Astrocyte (in vitro differentiated cells and primary cell): ENCODE results near the gene TLCD5.

Source experiments
- EZH2 ChIP-seq: IDR thresholded peaks from 2 replicates; pipeline ENCODE4 v1.6.1; 2012; ENCODE audit warnings: mild to moderate bottlenecking, low read length, inconsistent platforms; ENCODE audit not compliant: insufficient read depth
- TF ChIP-seq, protein P1 (sequence below): IDR thresholded peaks from 2 replicates; pipeline ENCODE4 v1.5.1; 2011; ENCODE audit warnings: low read depth, mild to moderate bottlenecking, inconsistent platforms, low read length, moderate library complexity; ENCODE audit not compliant: insufficient read depth

DNA sequence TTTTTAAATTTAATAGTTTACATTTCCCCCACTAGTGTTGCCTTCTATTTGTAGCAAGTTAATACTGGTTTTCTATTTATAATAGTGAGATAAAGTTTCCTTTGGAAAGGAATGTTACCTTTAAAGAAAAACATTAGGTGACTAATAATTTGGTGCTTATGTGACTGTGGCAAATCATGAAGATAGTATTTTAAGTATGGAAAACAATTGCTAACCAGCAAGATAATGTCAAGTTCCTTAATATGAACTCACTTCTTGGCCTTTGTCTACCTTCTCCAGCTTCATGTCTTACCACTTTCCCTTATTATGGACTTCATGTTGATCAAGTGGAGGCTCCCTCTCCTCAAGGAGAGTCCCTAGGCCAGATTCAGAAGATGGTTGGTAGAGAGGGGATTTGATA is 38.3 kb downstream of the TLCD5 start:
- TF ChIP-seq, protein P1, sequence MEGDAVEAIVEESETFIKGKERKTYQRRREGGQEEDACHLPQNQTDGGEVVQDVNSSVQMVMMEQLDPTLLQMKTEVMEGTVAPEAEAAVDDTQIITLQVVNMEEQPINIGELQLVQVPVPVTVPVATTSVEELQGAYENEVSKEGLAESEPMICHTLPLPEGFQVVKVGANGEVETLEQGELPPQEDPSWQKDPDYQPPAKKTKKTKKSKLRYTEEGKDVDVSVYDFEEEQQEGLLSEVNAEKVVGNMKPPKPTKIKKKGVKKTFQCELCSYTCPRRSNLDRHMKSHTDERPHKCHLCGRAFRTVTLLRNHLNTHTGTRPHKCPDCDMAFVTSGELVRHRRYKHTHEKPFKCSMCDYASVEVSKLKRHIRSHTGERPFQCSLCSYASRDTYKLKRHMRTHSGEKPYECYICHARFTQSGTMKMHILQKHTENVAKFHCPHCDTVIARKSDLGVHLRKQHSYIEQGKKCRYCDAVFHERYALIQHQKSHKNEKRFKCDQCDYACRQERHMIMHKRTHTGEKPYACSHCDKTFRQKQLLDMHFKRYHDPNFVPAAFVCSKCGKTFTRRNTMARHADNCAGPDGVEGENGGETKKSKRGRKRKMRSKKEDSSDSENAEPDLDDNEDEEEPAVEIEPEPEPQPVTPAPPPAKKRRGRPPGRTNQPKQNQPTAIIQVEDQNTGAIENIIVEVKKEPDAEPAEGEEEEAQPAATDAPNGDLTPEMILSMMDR: no peak
- TF ChIP-seq EZH2: no peak
